Endothelial cell (in vitro differentiated cells): ENCODE results near the gene TMEM256. TPM values are rescaled to one million over a fixed set of nuclear protein-coding genes. Genes with fewer than 3 reads are reported as not detected.

Source experiments
- DNase-seq: peaks from one replicate; pipeline ENCODE4 v3.0.0; 2021; ENCODE audit warnings: low spot score
- H3K27ac Mint-ChIP-seq: one replicate; pipeline ENCODE4 v1.8.0; 2021; ENCODE audit warnings: mixed read lengths, inconsistent platforms; ENCODE audit not compliant: unreplicated experiment
- H3K27me3 Mint-ChIP-seq: one replicate; pipeline ENCODE4 v1.8.0; 2021; ENCODE audit warnings: mild to moderate bottlenecking, moderate library complexity, mixed read lengths, inconsistent platforms; ENCODE audit not compliant: unreplicated experiment
- H3K36me3 Mint-ChIP-seq: one replicate; pipeline ENCODE4 v1.8.0; 2021; ENCODE audit warnings: mild to moderate bottlenecking, low read depth, mixed read lengths, inconsistent platforms; ENCODE audit not compliant: unreplicated experiment
- H3K4me1 Mint-ChIP-seq: one replicate; pipeline ENCODE4 v1.8.0; 2021; ENCODE audit warnings: mild to moderate bottlenecking, mixed read lengths, inconsistent platforms; ENCODE audit not compliant: unreplicated experiment
- H3K4me3 Mint-ChIP-seq: one replicate; pipeline ENCODE4 v1.8.0; 2021; ENCODE audit warnings: mild to moderate bottlenecking, mixed read lengths, inconsistent platforms; ENCODE audit not compliant: unreplicated experiment
- H3K9me3 Mint-ChIP-seq: one replicate; pipeline ENCODE4 v1.8.0; 2021; ENCODE audit warnings: mixed read lengths, inconsistent platforms; ENCODE audit not compliant: unreplicated experiment
- total RNA-seq: library from RNA; stranded (reverse); fragmentation: NEBNext Ultra II Directional; extraction: Animal tissue kit (Norgen Biotek cat#: 25700); gene quantifications from one replicate; pipeline ENCODE4 v1.2.1, GENCODE V29; 2021; ENCODE audit not compliant: unreplicated experiment
- TF ChIP-seq, protein P1 (sequence below): fragments of 200-600 bp; sonication (generic); IDR thresholded peaks from one replicate; pipeline ENCODE4 v1.5.0; 2021; ENCODE audit warnings: antibody characterized with exemption; ENCODE audit not compliant: unreplicated experiment

TMEM256 gene
- total RNA-seq, 1 donor from 2014 or later: 94.7 TPM

DNA sequence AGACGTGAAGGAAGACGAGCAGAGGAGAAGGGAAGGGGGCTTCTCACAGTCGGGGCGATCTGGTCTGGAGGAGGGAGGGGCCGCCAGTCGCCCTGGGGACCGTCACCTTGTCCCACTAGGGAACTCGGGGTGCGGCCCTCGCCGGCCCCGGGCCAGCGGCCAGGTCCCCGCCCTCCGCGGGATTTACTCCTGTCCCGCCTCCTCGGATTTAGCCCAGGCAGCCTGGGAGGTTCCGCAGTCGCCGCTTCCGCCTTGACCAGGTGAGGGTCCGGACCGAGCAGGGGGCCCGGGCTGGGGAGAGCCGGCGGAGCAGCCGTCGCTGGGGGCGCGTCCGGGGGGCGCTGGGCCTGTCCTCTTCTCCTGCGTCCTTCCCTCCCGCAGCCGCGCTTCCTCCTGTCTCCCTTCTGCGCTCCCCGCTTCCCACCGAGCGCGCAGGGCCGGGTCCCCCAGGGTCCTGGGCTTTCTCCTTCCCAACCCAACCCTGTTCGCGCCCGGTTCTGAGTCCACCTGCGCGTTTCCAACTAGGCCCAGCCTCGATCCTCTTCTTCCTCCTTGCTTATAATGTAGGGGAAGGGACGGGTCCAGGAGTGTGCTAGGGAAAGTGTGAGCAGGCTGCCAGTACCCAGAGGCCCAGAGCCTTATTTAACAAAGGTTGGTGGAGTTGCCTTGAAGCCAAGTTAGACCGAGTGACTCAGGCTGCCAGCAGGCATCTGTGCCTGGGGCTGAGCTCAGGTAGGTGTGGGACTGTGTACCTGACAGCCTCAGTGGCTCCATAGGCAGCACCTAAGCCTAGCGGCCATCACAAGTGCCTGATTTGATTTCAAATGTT, 22.8 kb downstream of the TMEM256 start, which contains the start of gene TNK1:
Gene TNK1 (plus strand): TSS at position 235 of the 829 bp plus-strand sequence. CDS start 1,838 bp downstream, outside the sequence.
- Mint-ChIP-seq H3K4me1 (peaks cover 14% of the 10 kb centered on the region), H3K27ac (peak within 1 kb of the TSS; percentile 73), H3K4me3 (peak within 1 kb of the TSS; percentile 86), H3K36me3 (peaks cover 10% of the 10 kb centered on the region), H3K9me3 (no peaks in the 10 kb centered on the region), H3K27me3 (peaks cover 28% of the 10 kb centered on the region)
- TF ChIP-seq, protein P1, sequence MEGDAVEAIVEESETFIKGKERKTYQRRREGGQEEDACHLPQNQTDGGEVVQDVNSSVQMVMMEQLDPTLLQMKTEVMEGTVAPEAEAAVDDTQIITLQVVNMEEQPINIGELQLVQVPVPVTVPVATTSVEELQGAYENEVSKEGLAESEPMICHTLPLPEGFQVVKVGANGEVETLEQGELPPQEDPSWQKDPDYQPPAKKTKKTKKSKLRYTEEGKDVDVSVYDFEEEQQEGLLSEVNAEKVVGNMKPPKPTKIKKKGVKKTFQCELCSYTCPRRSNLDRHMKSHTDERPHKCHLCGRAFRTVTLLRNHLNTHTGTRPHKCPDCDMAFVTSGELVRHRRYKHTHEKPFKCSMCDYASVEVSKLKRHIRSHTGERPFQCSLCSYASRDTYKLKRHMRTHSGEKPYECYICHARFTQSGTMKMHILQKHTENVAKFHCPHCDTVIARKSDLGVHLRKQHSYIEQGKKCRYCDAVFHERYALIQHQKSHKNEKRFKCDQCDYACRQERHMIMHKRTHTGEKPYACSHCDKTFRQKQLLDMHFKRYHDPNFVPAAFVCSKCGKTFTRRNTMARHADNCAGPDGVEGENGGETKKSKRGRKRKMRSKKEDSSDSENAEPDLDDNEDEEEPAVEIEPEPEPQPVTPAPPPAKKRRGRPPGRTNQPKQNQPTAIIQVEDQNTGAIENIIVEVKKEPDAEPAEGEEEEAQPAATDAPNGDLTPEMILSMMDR: no peak
- DNase-seq: no peak

DNA sequence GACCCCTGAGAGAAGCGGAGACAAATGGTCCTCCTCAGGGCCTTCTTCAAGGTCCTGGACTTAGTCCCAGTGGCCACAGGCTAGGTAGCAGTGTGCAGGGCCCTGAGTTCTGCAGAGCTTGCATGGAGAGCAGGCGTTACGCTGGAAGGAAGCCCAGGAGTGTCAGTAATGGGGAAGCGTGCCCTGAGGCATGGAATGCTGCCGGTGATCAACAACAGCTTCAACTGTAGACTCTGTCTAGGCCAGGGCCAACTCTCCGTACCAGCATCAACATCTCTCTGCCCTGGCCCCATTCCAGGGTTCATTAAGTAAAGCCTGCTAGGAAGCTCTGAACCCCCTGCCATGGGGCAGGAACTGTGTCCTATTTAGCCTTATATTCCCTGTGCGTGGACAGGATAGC, 23.6 kb downstream of the TMEM256 start:
- Mint-ChIP-seq H3K4me3 (peak overlapping the region; percentile 86), H3K9me3 (no peaks in the 10 kb centered on the region), H3K27ac (peak overlapping the region; percentile 73), H3K36me3 (peaks cover 7% of the 10 kb centered on the region), H3K4me1 (peaks cover 14% of the 10 kb centered on the region), H3K27me3 (peaks cover 23% of the 10 kb centered on the region)
- TF ChIP-seq, protein P1: no peak
- no peak for DNase-seq

DNA sequence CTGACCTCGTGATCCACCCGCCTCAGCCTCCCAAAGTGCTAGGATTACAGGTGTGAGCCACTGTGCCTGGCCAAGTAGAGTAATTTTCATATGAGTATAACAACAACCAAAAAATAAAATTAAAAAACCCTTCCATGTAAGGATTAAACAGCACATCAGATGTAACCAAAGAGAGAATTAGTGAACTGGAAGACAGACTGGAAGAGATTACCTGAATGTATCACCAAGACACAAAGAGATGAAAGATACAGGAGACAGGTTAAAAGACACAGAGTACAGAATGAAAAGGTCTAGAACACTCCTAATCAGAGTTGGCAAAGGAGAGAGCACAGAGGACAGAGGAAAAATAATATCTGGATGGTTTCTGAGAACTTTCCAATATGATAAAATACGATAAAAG, 24.8 kb downstream of the TMEM256 start:
- TF ChIP-seq, protein P1: no peak
- Mint-ChIP-seq H3K4me1 (peaks cover 10% of the 10 kb centered on the region), H3K9me3 (no peaks in the 10 kb centered on the region), H3K27ac (no peak overlapping the region), H3K4me3 (peak overlapping the region; percentile 39), H3K36me3 (peaks cover 7% of the 10 kb centered on the region), H3K27me3 (peaks cover 20% of the 10 kb centered on the region)
- DNase-seq: no peak

DNA sequence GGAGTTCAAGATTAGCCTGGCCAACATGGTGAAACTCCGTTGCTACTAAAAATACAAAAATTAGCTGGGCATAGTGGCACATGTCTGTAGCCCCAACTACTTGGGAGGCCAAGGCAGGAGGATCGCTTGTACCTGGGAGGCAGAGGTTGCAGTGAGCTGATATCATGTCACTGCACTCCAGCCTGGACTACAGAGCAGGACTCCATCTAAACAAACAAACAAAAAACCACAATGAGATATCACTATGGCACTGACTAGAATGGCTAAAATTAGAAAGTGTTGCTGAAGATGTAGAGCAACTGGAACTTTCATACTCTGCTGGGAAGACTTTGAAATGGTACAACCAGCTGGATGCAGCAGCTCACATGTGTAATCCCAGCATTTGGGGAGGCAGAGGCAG, 29.5 kb downstream of the TMEM256 start:
- TF ChIP-seq, protein P1: no peak
- H3K36me3 Mint-ChIP-seq: peaks cover 1% of the 10 kb centered on the region
- peaks cover 2% of the 10 kb centered on the region for H3K27me3 Mint-ChIP-seq
- no peaks in the 10 kb centered on the region for H3K4me1 Mint-ChIP-seq
- no peaks in the 10 kb centered on the region for H3K9me3 Mint-ChIP-seq
- no peak overlapping the region for H3K27ac Mint-ChIP-seq
- no peak overlapping the region for H3K4me3 Mint-ChIP-seq
- no peak for DNase-seq

DNA sequence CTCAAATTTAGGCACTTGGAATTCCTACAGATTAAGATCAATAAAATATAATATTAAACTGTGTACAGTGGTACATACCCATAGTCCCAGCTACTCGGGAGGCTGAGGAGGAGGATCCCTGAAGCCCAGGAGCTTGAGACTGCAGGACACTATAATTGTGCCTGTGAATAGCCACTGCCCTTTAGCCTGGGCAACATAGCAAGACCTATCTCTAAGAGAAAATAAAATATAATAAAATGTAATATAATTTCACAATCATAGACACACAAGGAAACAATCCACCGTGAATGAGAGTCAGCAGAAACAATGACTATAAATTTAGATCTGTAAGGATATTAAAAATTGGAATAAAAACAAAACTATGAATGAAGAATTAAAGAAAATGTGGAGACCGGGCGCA, 33.0 kb downstream of the TMEM256 start:
- H3K4me3 Mint-ChIP-seq: no peak overlapping the region
- H3K27ac Mint-ChIP-seq: no peak overlapping the region
- no peak for DNase-seq
- TF ChIP-seq, protein P1: no peak
- peaks cover 2% of the 10 kb centered on the region for H3K27me3 Mint-ChIP-seq
- no peaks in the 10 kb centered on the region for H3K9me3 Mint-ChIP-seq
- no peaks in the 10 kb centered on the region for H3K4me1 Mint-ChIP-seq
- H3K36me3 Mint-ChIP-seq: no peaks in the 10 kb centered on the region
